Measurements from ENCODE around the gene PNPLA7. TPM values are rescaled to one million over a fixed set of nuclear protein-coding genes. Genes with fewer than 3 reads are reported as not detected.

The PNPLA7 gene
- total and polyA plus RNA-seq, 2 of the 13 experiments (the other 11 are each of a cell fraction or from before 2014, with no cell fraction given) = 0.42 to 1.5 TPM

DNA sequence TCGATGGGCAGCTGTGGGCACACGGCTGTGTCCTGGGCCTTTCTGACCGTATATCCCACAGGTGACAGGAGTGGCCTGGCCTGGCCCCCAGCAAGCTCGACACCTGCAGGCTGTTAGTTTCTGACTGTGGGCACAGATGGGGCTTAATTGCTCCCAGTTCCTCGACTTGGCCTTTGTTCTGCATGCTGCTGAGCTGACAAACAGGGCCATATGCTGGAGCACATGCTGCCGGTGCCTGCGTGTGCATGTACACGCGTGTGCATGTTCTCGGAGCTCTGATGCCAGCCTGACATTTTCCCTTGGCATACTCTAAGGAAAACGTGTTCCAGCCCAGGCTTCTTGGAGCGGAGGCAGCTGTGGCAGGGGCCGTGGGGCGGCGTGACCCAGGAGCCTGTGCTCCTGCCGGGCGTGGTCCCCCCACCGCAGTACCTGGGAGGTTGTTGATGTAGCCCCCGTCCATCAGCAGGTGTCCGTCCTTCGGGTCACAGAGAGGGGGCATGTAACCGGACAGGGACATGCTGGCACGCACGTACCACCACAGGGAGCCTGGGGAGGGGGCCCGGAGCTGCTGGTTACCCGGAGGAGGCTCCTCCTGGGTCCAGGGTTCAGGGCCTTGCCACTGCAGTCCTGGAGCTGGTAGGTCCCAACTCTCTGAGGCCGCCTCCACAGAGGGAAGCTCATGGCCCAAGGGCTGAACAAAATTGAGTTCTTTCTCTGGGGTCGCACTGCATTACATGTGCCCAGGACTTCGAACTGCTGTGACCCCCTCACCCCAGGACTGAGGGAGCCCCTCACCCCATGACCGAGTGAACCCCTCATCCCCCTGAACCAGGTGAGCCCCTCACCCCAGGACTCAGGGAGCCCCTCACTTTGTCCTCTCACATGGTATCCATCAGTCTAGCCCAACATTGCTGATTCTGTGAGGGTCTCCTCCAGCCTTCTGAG is 86.9 kb downstream of the PNPLA7 start (continued):
- TF ChIP-seq, protein P1, sequence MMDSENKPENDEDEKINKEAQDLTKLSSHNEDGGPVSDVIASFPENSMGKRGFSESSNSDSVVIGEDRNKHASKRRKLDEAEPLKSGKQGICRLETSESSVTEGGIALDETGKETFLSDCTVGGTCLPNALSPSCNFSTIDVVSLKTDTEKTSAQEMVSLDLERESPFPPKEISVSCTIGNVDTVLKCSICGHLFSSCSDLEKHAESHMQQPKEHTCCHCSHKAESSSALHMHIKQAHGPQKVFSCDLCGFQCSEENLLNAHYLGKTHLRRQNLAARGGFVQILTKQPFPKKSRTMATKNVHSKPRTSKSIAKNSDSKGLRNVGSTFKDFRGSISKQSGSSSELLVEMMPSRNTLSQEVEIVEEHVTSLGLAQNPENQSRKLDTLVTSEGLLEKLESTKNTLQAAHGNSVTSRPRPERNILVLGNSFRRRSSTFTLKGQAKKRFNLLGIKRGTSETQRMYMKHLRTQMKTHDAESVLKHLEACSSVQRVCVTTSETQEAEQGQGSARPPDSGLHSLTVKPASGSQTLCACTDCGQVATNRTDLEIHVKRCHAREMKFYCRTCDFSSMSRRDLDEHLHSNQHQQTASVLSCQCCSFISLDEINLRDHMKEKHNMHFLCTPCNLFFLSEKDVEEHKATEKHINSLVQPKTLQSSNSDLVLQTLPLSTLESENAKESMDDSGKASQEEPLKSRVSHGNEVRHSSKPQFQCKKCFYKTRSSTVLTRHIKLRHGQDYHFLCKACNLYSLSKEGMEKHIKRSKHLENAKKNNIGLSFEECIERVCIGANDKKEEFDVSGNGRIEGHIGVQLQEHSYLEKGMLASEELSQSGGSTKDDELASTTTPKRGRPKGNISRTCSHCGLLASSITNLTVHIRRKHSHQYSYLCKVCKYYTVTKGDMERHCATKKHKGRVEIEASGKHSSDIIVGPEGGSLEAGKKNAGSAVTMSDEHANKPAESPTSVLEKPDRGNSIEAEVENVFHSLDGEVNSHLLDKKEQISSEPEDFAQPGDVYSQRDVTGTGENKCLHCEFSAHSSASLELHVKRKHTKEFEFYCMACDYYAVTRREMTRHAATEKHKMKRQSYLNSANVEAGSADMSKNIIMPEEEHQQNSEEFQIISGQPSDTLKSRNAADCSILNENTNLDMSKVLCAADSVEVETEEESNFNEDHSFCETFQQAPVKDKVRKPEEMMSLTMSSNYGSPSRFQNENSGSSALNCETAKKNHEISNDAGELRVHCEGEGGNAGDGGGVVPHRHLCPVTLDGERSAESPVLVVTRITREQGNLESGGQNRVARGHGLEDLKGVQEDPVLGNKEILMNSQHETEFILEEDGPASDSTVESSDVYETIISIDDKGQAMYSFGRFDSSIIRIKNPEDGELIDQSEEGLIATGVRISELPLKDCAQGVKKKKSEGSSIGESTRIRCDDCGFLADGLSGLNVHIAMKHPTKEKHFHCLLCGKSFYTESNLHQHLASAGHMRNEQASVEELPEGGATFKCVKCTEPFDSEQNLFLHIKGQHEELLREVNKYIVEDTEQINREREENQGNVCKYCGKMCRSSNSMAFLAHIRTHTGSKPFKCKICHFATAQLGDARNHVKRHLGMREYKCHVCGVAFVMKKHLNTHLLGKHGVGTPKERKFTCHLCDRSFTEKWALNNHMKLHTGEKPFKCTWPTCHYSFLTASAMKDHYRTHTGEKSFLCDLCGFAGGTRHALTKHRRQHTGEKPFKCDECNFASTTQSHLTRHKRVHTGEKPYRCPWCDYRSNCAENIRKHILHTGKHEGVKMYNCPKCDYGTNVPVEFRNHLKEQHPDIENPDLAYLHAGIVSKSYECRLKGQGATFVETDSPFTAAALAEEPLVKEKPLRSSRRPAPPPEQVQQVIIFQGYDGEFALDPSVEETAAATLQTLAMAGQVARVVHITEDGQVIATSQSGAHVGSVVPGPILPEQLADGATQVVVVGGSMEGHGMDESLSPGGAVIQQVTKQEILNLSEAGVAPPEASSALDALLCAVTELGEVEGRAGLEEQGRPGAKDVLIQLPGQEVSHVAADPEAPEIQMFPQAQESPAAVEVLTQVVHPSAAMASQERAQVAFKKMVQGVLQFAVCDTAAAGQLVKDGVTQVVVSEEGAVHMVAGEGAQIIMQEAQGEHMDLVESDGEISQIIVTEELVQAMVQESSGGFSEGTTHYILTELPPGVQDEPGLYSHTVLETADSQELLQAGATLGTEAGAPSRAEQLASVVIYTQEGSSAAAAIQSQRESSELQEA (CRISPR knock-in tag; IDR thresholded peaks at IDR 0.05; ENCODE audit: not compliant biosample characterization) = peak; percentile 27
- TF ChIP-seq ZNF383 (CRISPR knock-in tag; IDR thresholded peaks at IDR 0.05; ENCODE audit: borderline replicate concordance) (no peak), ZNF616 (CRISPR knock-in tag; IDR thresholded peaks at IDR 0.05; ENCODE audit: low read depth) (0 out of 2 replicates have a peak, but pooled peaks have one; percentile 64), REL (CRISPR knock-in tag; conservative IDR thresholded peaks at IDR 0.05) (no peak), SMAD9 (CRISPR knock-in tag; IDR thresholded peaks at IDR 0.05) (no peak), ZFY (CRISPR knock-in tag; IDR thresholded peaks at IDR 0.05) (peak; percentile 59; the same call in 1 of the 2 replicates), ZFAT (CRISPR knock-in tag; conservative IDR thresholded peaks at IDR 0.05) (no peak), MEIS1 (CRISPR knock-in tag; IDR thresholded peaks at IDR 0.05; ENCODE audit: borderline replicate concordance) (peak; percentile 86; the same call in 1 of the 2 replicates), ZFP82 (CRISPR knock-in tag; IDR thresholded peaks at IDR 0.05; ENCODE audit: borderline replicate concordance) (peak; percentile 96), JUNB (CRISPR knock-in tag; IDR thresholded peaks at IDR 0.05; ENCODE audit: borderline replicate concordance) (no peak), KAT7 (CRISPR knock-in tag; IDR thresholded peaks at IDR 0.05; ENCODE audit: borderline replicate concordance) (peak; percentile 67; the same call in 1 of the 2 replicates)
- TF ChIP-seq, protein P2, sequence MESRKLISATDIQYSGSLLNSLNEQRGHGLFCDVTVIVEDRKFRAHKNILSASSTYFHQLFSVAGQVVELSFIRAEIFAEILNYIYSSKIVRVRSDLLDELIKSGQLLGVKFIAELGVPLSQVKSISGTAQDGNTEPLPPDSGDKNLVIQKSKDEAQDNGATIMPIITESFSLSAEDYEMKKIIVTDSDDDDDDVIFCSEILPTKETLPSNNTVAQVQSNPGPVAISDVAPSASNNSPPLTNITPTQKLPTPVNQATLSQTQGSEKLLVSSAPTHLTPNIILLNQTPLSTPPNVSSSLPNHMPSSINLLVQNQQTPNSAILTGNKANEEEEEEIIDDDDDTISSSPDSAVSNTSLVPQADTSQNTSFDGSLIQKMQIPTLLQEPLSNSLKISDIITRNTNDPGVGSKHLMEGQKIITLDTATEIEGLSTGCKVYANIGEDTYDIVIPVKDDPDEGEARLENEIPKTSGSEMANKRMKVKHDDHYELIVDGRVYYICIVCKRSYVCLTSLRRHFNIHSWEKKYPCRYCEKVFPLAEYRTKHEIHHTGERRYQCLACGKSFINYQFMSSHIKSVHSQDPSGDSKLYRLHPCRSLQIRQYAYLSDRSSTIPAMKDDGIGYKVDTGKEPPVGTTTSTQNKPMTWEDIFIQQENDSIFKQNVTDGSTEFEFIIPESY (CRISPR knock-in tag; IDR thresholded peaks at IDR 0.05) = no peak; the same call in 1 of the 2 replicates
- TF ChIP-seq, protein P3, sequence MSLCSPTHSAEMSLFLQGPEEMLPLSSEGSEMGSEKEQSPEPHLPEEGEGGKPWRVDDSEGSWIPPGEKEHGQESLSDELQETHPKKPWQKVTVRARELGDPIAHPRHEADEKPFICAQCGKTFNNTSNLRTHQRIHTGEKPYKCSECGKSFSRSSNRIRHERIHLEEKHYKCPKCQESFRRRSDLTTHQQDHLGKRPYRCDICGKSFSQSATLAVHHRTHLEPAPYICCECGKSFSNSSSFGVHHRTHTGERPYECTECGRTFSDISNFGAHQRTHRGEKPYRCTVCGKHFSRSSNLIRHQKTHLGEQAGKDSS (CRISPR knock-in tag; IDR thresholded peaks at IDR 0.05; ENCODE audit: borderline replicate concordance, low read depth) = peak; percentile 68; the same call in 1 of the 2 replicates
- TF ChIP-seq, protein P4, sequence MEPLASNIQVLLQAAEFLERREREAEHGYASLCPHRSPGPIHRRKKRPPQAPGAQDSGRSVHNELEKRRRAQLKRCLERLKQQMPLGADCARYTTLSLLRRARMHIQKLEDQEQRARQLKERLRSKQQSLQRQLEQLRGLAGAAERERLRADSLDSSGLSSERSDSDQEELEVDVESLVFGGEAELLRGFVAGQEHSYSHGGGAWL (CRISPR knock-in tag; IDR thresholded peaks at IDR 0.05) = 0 out of 2 replicates have a peak, but pooled peaks have one; percentile 28

Data from HepG2 (cell line).